GM12878 (cell line): ENCODE data around the gene NDUFA13. TPM values are rescaled to one million over a fixed set of nuclear protein-coding genes. Genes with fewer than 3 reads are reported as not detected.

Source experiments
- ATAC-seq: fragments of 200-7000 bp; cut with Tn5 transposase; 3 replicates; pipeline ENCODE4 v1.9.1; 2020; ENCODE audit warnings: mild to moderate bottlenecking, moderate library complexity
- BruUV-seq: library from RNA; stranded (reverse); fragments of 400-500 nt; replicated peaks from 2 replicates; lab custom pipeline; 2021; lab: Mats Ljungman, UMichigan
- CTCF ChIA-PET: fragments of 300-600 bp; sonication (Branson Sonifier 250); formaldehyde crosslinking; extraction: SDS; loops from one replicate; lab custom pipeline; 2021; ENCODE audit warnings: inconsistent platforms; lab: Yijun Ruan, JAX
- POLR2A ChIA-PET: fragments of 350-600 bp; formaldehyde crosslinking; extraction: SDS; loops from one replicate; lab custom pipeline; 2021; ENCODE audit warnings: inconsistent platforms; lab: Charles Lee
- RAD21 ChIA-PET: fragments of 300-600 bp; sonication (Branson Sonifier 250); formaldehyde crosslinking; loops from one replicate; lab custom pipeline; 2023; ENCODE audit warnings: antibody characterized with exemption; ENCODE audit not compliant: unreplicated experiment; lab: Charles Lee
- SMC1A ChIA-PET: fragments of 300-600 bp; sonication (Branson Sonifier 250); formaldehyde crosslinking; loops from one replicate; lab custom pipeline; 2023; ENCODE audit not compliant: unreplicated experiment, uncharacterized antibody; lab: Charles Lee
- DNase-seq: peaks from one replicate; pipeline ENCODE4 v3.0.0-alpha.2; 2011; ENCODE audit warnings: low read depth, low spot score
- FAIRE-seq: peaks from 3 replicates; lab custom pipeline; 2011; peaks lifted over from hg19 to GRCh38; lab: Jason Lieb, UNC
- H2AFZ ChIP-seq: 2 replicates; pipeline ENCODE4 v1.6.0; 2011; ENCODE audit warnings: low read depth, low read length, control low read depth; ENCODE audit not compliant: control insufficient read depth
- H3K27ac ChIP-seq: 2 replicates; pipeline ENCODE4 v1.5.1; 2011; ENCODE audit warnings: control low read depth; ENCODE audit not compliant: control insufficient read depth, insufficient read depth
- H3K27me3 ChIP-seq, 2 experiments: replicated peaks in 1 of 2; 2 replicates each; pipeline versions ENCODE4 v1.6.0 to v1.6.1; 2011; ENCODE audit warnings: low read length in 1 of 2; ENCODE audit not compliant: control insufficient read depth in 2 of 2, insufficient read depth in 2 of 2
- H3K36me3 ChIP-seq, 2 experiments: 2 replicates each; pipeline ENCODE4 v1.5.1; 2011; ENCODE audit warnings: low read length in 1 of 2; ENCODE audit not compliant: control insufficient read depth in 2 of 2, insufficient read depth in 2 of 2
- H3K4me1 ChIP-seq: 2 replicates; pipeline ENCODE4 v1.6.1; 2011; ENCODE audit warnings: mild to moderate bottlenecking, low read length, moderate library complexity, mixed read lengths; ENCODE audit not compliant: control insufficient read depth, insufficient read depth
- H3K4me2 ChIP-seq: 2 replicates; pipeline ENCODE4 v1.6.0; 2011; ENCODE audit warnings: control low read depth; ENCODE audit not compliant: control insufficient read depth, insufficient read depth
- H3K4me3 ChIP-seq: fragments of 200-600 bp; sonication (generic); 2 replicates; pipeline ENCODE4 v1.5.1; 2016
- H3K79me2 ChIP-seq: 2 replicates; pipeline ENCODE4 v1.6.0; 2011; ENCODE audit warnings: low read length; ENCODE audit not compliant: control insufficient read depth, insufficient read depth
- H3K9ac ChIP-seq: 2 replicates; pipeline ENCODE4 v1.8.0; 2011; ENCODE audit warnings: low read length, control low read depth, mixed read lengths; ENCODE audit not compliant: control insufficient read depth, insufficient read depth
- H3K9me3 ChIP-seq: replicated peaks from 3 replicates; pipeline ENCODE4 v1.5.1; 2011; ENCODE audit warnings: mild to moderate bottlenecking, low read length; ENCODE audit not compliant: control insufficient read depth, insufficient read depth
- H4K20me1 ChIP-seq: 2 replicates; pipeline ENCODE4 v1.6.0; 2011; ENCODE audit not compliant: control insufficient read depth, insufficient read depth
- BRCA1 ChIP-seq: IDR thresholded peaks from 2 replicates; pipeline ENCODE4 v1.6.1; 2011; ENCODE audit warnings: low read depth, low read length, improper control_type of control experiment
- CBX5 ChIP-seq: sonication (generic); IDR thresholded peaks from 2 replicates; pipeline ENCODE4 v1.6.1; 2016; ENCODE audit warnings: low read depth, moderate library complexity, mild to moderate bottlenecking, inconsistent platforms
- GABPA ChIP-seq: IDR thresholded peaks from 2 replicates; pipeline ENCODE4 v1.6.1; 2014; ENCODE audit warnings: antibody characterized with exemption, low read depth, mild to moderate bottlenecking, inconsistent platforms
- MEF2A ChIP-seq: IDR thresholded peaks from 2 replicates; pipeline ENCODE4 v1.6.1; 2011; ENCODE audit warnings: low read depth, mild to moderate bottlenecking, low read length, moderate library complexity; ENCODE audit not compliant: insufficient read depth
- NRF1 ChIP-seq: conservative IDR thresholded peaks from 2 replicates; pipeline ENCODE4 v1.6.1; 2011; ENCODE audit warnings: mild to moderate bottlenecking, low read depth, low read length, improper control_type of control experiment
- SIX5 ChIP-seq: IDR thresholded peaks from 2 replicates; pipeline ENCODE4 v1.6.1; 2011; ENCODE audit warnings: mild to moderate bottlenecking, low read depth, low read length, moderate library complexity; ENCODE audit not compliant: severe bottlenecking
- TARDBP ChIP-seq: IDR thresholded peaks from 2 replicates; pipeline ENCODE4 v1.6.1; 2016; ENCODE audit warnings: borderline replicate concordance
- YY1 ChIP-seq: IDR thresholded peaks from 2 replicates; pipeline ENCODE4 v1.6.1; 2011; ENCODE audit warnings: low read depth, mild to moderate bottlenecking, low read length
- WGBS: methylation state at CpG from one replicate; pipeline ENCODE4 v1.1.6; 2016; ENCODE audit warnings: low lambda C conversion rate; ENCODE audit not compliant: insufficient replicate concordance, insufficient coverage; ENCODE audit errors: missing lambda C conversion rate; 5-methylcytosine and 5-hydroxymethylcytosine counted together
- in situ Hi-C: fragments of 300-500 bp; cut with MboI; formaldehyde crosslinking; loops from 9 replicates; pipeline ENCODE4 v1.14.3; 2018; ENCODE audit warnings: mixed read lengths
- intact Hi-C: fragments of 100-400 bp; cut with micrococcal nuclease; formaldehyde crosslinking; loops from one replicate; pipeline ENCODE4 v1.14.2; 2022; ENCODE audit not compliant: unreplicated experiment
- polyA plus RNA-seq, 11 experiments: library from polyadenylated mRNA; depleted of rRNA in 4 of 11; unstranded in 6 of 11; stranded (reverse) in 5 of 11; fragments of >200 nt; fragmentation: Nextera tagmentation in 4 of 11; fragmentation: Illumina TruSeq in 1 of 11; extraction: Ambion mirVana in 4 of 11; extraction: Trizol in 1 of 11; gene quantifications; 1 replicate in 1 of 11; 2 replicates in 10 of 11; pipeline versions ENCODE4 v1.2.1 to v1.2.3, GENCODE V29; 2011 to 2016; ENCODE audit warnings: inconsistent platforms in 2 of 11, missing spikeins in 2 of 11, low read depth in 1 of 11
- total RNA-seq, 4 experiments: library from RNA; depleted of rRNA in 3 of 4; stranded (reverse); fragments of >200 nt in 3 of 4; fragmentation: Illumina TruSeq in 1 of 4; extraction: Trizol in 1 of 4; gene quantifications; 2 replicates each; pipeline versions ENCODE4 v1.2.1 to v1.2.3, GENCODE V29; 2013 to 2021
- TF ChIP-seq, protein P1 (sequence below): fragments of 450-650 bp; formaldehyde crosslinking; IDR thresholded peaks from 2 replicates; pipeline ENCODE4 v1.4.0; 2020; ENCODE audit warnings: mild to moderate bottlenecking, moderate library complexity
- TF ChIP-seq, protein P2 (sequence below): IDR thresholded peaks from 2 replicates; pipeline ENCODE4 v1.6.1; 2012; ENCODE audit warnings: low read length, inconsistent platforms
- TF ChIP-seq, protein P3 (sequence below): fragments of 450-650 bp; IDR thresholded peaks from 2 replicates; pipeline ENCODE4 v1.6.1; 2018; ENCODE audit warnings: mild to moderate bottlenecking, low read depth, moderate library complexity; ENCODE audit not compliant: partially characterized antibody

The NDUFA13 gene
- total and polyA plus RNA-seq, 10 of the 15 experiments (the other 5 are each of a cell fraction or from before 2014, with no cell fraction given) = 224 to 586 (median 456) TPM

DNA sequence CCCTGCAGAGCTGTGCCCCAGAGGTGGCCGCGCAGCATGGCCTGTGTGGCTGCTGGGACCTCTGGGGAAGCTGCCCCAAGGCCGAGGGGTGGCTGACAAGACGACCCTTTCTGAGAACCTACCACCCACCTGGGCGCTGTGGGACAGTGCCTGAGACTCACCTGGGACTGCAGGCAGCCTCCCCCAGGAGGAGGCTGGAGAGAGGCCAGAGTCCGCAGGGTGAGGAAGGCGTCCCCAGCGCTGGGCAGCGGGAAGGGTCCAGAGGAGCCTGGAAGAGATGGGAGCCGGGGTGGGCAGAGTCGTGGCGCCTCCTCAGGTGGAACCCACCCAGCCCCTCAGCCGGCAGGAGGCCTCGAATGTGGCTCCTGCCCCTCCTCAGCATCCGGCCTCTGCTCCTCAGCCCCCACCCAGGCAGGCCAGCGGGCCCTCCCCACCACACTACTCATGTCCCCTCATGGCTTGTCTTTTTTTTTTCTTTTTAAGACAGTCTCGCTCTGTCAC, 47.4 kb downstream of the NDUFA13 start:
- in situ Hi-C loops = no loop called here
- Histone ChIP-seq H3K36me3 (peaks cover 0 to 6% of the 10 kb centered on the region in 2 experiments; a peak in 3 of 4 replicates), H3K4me3 (no peak overlapping the region), H3K4me2 (no peak overlapping the region), H3K79me2 (no peaks in the 10 kb centered on the region), H3K4me1 (no peaks in the 10 kb centered on the region), H3K9me3 (no peaks in the 10 kb centered on the region), H3K27me3 (no peaks in the 10 kb centered on the region), H4K20me1 (no peaks in the 10 kb centered on the region), H2AFZ (no peak overlapping the region), H3K27ac (no peak overlapping the region), H3K9ac (no peak overlapping the region)
- RAD21 ChIA-PET = no interaction called here
- intact Hi-C loops = no loop called here
- POLR2A ChIA-PET = no interaction called here
- ATAC-seq (no peak), FAIRE-seq (no peak), DNase-seq (no peak)
- BruUV-seq = no TSS peak
- TF ChIP-seq NRF1 (no peak), CBX5 (no peak), GABPA (no peak), SIX5 (no peak), BRCA1 (no peak), YY1 (no peak), MEF2A (no peak), TARDBP (no peak)
- TF ChIP-seq, protein P1, sequence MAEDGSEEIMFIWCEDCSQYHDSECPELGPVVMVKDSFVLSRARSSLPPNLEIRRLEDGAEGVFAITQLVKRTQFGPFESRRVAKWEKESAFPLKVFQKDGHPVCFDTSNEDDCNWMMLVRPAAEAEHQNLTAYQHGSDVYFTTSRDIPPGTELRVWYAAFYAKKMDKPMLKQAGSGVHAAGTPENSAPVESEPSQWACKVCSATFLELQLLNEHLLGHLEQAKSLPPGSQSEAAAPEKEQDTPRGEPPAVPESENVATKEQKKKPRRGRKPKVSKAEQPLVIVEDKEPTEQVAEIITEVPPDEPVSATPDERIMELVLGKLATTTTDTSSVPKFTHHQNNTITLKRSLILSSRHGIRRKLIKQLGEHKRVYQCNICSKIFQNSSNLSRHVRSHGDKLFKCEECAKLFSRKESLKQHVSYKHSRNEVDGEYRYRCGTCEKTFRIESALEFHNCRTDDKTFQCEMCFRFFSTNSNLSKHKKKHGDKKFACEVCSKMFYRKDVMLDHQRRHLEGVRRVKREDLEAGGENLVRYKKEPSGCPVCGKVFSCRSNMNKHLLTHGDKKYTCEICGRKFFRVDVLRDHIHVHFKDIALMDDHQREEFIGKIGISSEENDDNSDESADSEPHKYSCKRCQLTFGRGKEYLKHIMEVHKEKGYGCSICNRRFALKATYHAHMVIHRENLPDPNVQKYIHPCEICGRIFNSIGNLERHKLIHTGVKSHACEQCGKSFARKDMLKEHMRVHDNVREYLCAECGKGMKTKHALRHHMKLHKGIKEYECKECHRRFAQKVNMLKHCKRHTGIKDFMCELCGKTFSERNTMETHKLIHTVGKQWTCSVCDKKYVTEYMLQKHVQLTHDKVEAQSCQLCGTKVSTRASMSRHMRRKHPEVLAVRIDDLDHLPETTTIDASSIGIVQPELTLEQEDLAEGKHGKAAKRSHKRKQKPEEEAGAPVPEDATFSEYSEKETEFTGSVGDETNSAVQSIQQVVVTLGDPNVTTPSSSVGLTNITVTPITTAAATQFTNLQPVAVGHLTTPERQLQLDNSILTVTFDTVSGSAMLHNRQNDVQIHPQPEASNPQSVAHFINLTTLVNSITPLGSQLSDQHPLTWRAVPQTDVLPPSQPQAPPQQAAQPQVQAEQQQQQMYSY = no peak
- TF ChIP-seq, protein P2, sequence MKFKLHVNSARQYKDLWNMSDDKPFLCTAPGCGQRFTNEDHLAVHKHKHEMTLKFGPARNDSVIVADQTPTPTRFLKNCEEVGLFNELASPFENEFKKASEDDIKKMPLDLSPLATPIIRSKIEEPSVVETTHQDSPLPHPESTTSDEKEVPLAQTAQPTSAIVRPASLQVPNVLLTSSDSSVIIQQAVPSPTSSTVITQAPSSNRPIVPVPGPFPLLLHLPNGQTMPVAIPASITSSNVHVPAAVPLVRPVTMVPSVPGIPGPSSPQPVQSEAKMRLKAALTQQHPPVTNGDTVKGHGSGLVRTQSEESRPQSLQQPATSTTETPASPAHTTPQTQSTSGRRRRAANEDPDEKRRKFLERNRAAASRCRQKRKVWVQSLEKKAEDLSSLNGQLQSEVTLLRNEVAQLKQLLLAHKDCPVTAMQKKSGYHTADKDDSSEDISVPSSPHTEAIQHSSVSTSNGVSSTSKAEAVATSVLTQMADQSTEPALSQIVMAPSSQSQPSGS = no peak
- TF ChIP-seq, protein P3, sequence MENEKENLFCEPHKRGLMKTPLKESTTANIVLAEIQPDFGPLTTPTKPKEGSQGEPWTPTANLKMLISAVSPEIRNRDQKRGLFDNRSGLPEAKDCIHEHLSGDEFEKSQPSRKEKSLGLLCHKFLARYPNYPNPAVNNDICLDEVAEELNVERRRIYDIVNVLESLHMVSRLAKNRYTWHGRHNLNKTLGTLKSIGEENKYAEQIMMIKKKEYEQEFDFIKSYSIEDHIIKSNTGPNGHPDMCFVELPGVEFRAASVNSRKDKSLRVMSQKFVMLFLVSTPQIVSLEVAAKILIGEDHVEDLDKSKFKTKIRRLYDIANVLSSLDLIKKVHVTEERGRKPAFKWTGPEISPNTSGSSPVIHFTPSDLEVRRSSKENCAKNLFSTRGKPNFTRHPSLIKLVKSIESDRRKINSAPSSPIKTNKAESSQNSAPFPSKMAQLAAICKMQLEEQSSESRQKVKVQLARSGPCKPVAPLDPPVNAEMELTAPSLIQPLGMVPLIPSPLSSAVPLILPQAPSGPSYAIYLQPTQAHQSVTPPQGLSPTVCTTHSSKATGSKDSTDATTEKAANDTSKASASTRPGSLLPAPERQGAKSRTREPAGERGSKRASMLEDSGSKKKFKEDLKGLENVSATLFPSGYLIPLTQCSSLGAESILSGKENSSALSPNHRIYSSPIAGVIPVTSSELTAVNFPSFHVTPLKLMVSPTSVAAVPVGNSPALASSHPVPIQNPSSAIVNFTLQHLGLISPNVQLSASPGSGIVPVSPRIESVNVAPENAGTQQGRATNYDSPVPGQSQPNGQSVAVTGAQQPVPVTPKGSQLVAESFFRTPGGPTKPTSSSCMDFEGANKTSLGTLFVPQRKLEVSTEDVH = no peak
- WGBS = 83% methylated on average over 15 of the region's 17 CpGs
- SMC1A ChIA-PET = no interaction called here
- CTCF ChIA-PET = no interaction called here
